Erythroblast (primary cell): ENCODE data around the gene CCDC86.

Source experiments
- GATA1 ChIP-seq: IDR thresholded peaks from 2 replicates; pipeline ENCODE4 v1.6.1; 2011; ENCODE audit warnings: low read depth, mild to moderate bottlenecking, control low read depth, low read length, moderate library complexity
- POLR2A ChIP-seq: IDR thresholded peaks from 2 replicates; pipeline ENCODE4 v1.6.1; 2011; ENCODE audit warnings: mild to moderate bottlenecking, low read length

- TF ChIP-seq GATA1 (no peak), POLR2A (no peak)
Observed at GRCh38 chr11:60834742-60835533, 7.0 kb upstream of the CCDC86 start.
